HG03432 (cell line): ENCODE measurements around the gene DIPK2B.

ENCODE experiments used
- ATAC-seq: cut with Tn5 transposase; IDR thresholded peaks from one replicate; pipeline ENCODE4 v1.9.1; 2021; ENCODE audit warnings: mild to moderate bottlenecking, moderate library complexity; ENCODE audit not compliant: unreplicated experiment

DIPK2B gene

GRCh38 chrX:45164021-45164621 is 36.6 kb downstream of the DIPK2B start:
- no peak for ATAC-seq

- no peak for ATAC-seq
These were observed 43.0 kb downstream of the DIPK2B start for GRCh38 chrX:45157647-45158046.

- ATAC-seq, result no peak
These were observed 46.2 kb downstream of the DIPK2B start for GRCh38 chrX:45154462-45154861.

- ATAC-seq, result no peak
These were observed 46.7 kb downstream of the DIPK2B start for GRCh38 chrX:45154033-45154360.
